AG04450 (cell line): ENCODE data around the gene ITGAL. TPM values are rescaled to one million over a fixed set of nuclear protein-coding genes. Genes with fewer than 3 reads are reported as not detected.
A peak's percentile ranks its signal among the peaks of the same experiment; 100 is the strongest.

Experiments
- CTCF ChIA-PET: fragments of 300-600, 350-600 bp; formaldehyde crosslinking; extraction: SDS; loops from one replicate; lab custom pipeline; 2022; ENCODE audit warnings: antibody characterized with exemption, inconsistent platforms; lab: Charles Lee
- POLR2A ChIA-PET: fragments of 350-600 bp; formaldehyde crosslinking; extraction: SDS; loops from one replicate; lab custom pipeline; 2021; ENCODE audit warnings: antibody characterized with exemption, inconsistent platforms; lab: Yijun Ruan, JAX
- DNase-seq: peaks from one replicate; pipeline ENCODE4 v3.0.0-alpha.2; 2011; ENCODE audit warnings: low read depth, low spot score
- H3K27ac ChIP-seq: one replicate; pipeline ENCODE4 v1.5.1; 2012; ENCODE audit warnings: low read depth, low read length, control low read depth
- H3K27me3 ChIP-seq: one replicate; pipeline ENCODE4 v1.6.0; 2012; ENCODE audit warnings: low read length; ENCODE audit not compliant: control insufficient read depth, insufficient read depth
- H3K4me3 ChIP-seq: 2 replicates; pipeline ENCODE4 v1.5.1; 2011; ENCODE audit warnings: mild to moderate bottlenecking, low read depth, low read length, control low read depth
- H3K9me3 ChIP-seq: 2 replicates; pipeline ENCODE4 v1.5.1; 2012; ENCODE audit warnings: low read length; ENCODE audit not compliant: control insufficient read depth, insufficient read depth
- polyA plus RNA-seq: library from polyadenylated mRNA; depleted of rRNA; stranded (reverse); fragments of >200 nt; gene quantifications from 2 replicates; pipeline ENCODE4 v1.2.3, GENCODE V29; 2011
- TF ChIP-seq, protein P1 (sequence below): IDR thresholded peaks from 2 replicates; pipeline ENCODE4 v1.5.1; 2011; ENCODE audit warnings: low read depth, low read length, control low read depth, inconsistent platforms

Gene ITGAL
- polyA plus RNA-seq, 1 experiment: not detected

DNA sequence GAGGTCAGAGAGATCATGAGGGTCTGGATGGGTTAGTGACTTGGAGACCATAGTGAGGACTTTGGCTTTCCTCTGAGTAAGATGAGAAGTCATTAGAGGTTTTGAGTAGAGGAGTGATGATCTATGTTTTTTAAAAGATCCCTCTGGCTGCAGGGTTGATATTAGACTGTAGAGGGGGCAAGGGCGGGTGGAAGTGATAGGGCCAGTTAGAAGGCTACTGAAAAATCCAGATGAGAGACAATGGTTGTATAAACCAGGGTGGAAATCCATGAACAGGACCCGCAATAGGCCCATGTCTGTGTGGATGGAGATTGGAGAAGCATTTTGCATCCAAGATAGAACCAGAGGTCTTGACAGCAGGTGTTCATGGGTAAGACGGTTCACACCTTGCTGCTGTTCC, 9.8 kb downstream of the ITGAL start:
- Histone ChIP-seq H3K4me3 (no peak overlapping the region), H3K27ac (no peak overlapping the region), H3K9me3 (no peaks in the 10 kb centered on the region; the same call in 1 of the 2 replicates), H3K27me3 (peaks cover 26% of the 10 kb centered on the region)
- ChIA-PET POLR2A (no interaction called here), CTCF (no interaction called here)
- DNase-seq: no peak
- TF ChIP-seq, protein P1, sequence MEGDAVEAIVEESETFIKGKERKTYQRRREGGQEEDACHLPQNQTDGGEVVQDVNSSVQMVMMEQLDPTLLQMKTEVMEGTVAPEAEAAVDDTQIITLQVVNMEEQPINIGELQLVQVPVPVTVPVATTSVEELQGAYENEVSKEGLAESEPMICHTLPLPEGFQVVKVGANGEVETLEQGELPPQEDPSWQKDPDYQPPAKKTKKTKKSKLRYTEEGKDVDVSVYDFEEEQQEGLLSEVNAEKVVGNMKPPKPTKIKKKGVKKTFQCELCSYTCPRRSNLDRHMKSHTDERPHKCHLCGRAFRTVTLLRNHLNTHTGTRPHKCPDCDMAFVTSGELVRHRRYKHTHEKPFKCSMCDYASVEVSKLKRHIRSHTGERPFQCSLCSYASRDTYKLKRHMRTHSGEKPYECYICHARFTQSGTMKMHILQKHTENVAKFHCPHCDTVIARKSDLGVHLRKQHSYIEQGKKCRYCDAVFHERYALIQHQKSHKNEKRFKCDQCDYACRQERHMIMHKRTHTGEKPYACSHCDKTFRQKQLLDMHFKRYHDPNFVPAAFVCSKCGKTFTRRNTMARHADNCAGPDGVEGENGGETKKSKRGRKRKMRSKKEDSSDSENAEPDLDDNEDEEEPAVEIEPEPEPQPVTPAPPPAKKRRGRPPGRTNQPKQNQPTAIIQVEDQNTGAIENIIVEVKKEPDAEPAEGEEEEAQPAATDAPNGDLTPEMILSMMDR: peak; percentile 22; the same call in 1 of the 2 replicates

DNA sequence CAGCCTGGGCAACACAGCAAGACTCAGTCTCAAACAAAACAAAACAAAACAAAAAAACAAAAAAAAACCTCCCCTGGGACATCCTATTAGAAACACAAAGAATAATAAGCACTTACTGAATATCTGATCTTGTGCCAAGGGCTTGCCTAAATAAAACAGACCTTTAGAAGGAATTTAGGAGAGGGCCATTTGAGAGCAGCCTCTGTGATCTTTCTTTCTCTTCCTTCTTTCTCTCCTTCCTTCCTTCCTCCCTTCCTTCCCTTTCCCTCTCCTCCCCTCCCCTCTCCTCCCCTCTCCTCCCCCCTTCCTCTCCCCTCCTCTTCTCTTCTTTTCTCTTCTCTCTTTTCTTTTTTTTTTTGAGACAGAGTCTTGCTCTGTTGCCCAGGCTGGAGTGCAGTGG, 12.3 kb downstream of the ITGAL start:
- ChIA-PET CTCF (no interaction called here), POLR2A (no interaction called here)

DNA sequence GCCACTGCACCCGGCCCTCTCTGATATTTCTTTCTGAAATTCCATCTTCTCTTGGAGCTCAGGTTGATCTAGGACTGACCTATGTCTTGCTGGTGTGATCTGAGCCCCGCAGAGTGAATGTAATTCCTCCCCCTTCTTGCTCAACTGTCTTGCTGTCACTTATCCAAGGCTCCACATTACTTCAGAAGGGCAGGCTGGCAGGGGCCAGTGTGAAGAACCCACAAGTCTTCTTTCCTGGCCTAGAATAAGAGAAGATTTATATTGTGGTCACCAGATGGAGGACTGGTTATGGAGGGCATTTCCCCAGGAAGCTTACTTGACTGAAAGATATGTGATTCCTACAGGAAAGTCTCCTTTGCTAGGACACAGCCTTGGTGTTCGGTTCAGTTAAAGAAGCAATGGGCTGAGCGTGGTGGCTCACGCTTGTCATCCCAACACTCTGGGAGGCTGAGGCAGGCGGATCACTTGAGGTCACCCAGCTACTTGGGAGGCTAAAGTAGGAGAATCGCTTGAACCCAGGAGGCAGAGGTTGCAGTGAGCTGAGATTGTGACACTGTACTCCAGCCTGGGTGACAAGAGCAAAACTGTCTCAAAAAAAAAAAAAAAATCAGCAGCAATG, 13.4 kb downstream of the ITGAL start:
- no peaks in the 10 kb centered on the region for H3K9me3 ChIP-seq
- POLR2A ChIA-PET: interaction anchor here (0.7 kb wide), 1 partner anchor 137 kb away, joined by 5 read pairs; no protein-coding TSS in a partner anchor
- CTCF ChIA-PET: interaction anchor here (0.7 kb wide), 1 partner anchor 36 kb away, joined by 3 read pairs; no protein-coding TSS in a partner anchor
- TF ChIP-seq, protein P1: no peak
- no peak for DNase-seq
- H3K27me3 ChIP-seq: peaks cover 10% of the 10 kb centered on the region
- H3K4me3 ChIP-seq: no peak overlapping the region
- H3K27ac ChIP-seq: no peak overlapping the region

More for the DNA sequence above, 12.3 kb downstream of the ITGAL start:
- no peak overlapping the region for H3K4me3 ChIP-seq
- no peak for DNase-seq
- H3K27ac ChIP-seq: no peak overlapping the region
- TF ChIP-seq, protein P1: no peak
- H3K27me3 ChIP-seq: peaks cover 18% of the 10 kb centered on the region
- H3K9me3 ChIP-seq: no peaks in the 10 kb centered on the region

DNA sequence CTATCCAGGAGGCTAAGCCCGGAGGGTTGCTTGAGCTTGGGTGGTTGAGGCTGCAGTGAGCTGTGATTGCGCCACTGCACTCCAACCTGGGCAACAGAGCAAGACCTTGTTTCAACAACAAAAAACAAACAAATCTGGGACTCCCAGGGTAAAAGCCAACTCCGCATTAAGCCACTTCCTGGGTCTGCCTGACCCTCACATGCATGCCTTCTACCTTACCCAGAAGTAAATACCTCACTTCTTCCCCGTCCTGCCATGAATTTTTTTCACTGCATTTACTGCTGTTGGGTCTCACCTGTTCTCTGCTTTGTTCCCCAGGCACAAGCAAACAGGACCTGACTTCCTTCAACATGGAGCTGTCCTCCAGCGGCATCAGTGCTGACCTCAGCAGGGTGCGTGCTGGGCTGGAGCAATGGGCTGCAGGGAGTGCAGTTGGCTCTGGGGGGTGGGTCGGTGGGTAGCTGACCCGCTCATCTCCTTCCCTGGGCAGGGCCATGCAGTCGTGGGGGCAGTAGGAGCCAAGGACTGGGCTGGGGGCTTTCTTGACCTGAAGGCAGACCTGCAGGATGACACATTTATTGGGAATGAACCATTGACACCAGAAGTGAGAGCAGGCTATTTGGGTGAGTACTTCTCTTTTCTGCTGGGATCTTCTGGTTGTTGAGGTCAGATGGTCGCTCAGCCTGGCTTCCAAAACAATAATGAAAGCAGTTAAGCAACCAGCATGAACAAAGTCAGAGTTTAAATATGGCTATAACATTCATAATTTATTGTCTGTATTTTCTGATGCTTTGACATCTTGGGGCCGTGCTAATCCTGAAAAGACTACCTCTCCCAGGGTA, 16.4 kb downstream of the ITGAL start:
- no peak overlapping the region for H3K27ac ChIP-seq
- H3K9me3 ChIP-seq: no peaks in the 10 kb centered on the region; the same call in 1 of the 2 replicates
- TF ChIP-seq, protein P1: no peak
- peaks cover 6% of the 10 kb centered on the region for H3K27me3 ChIP-seq
- no peak overlapping the region for H3K4me3 ChIP-seq
- DNase-seq: no peak
- POLR2A ChIA-PET: no interaction called here
- CTCF ChIA-PET: interaction anchor here (1.7 kb wide), 1 partner anchor 39 kb away, joined by 4 read pairs; no protein-coding TSS in a partner anchor

DNA sequence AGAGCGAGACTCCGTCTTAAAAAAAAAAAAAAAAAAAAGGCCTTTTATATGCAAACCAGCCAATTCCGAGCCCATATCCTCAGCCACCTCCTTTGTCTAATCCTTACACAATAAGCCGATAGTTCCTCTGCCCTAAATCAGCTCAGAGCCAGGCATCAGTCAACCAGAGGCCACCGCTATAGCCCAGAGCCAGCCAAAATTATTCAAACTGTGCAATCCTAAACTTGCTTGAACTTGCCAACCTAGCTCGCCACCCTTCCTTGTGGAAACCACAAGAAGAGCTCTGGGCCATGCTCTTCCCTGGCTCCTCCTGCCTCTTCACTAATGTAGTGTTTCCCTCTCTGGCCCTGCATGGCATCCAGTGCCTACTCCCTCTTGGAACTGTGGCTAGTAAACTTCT, 17.7 kb downstream of the ITGAL start:
- ChIA-PET POLR2A (no interaction called here), CTCF (interaction anchor here (0.6 to 0.8 kb wide), 2 partner anchors 26 to 41 kb away, joined by 3 to 5 read pairs; no protein-coding TSS in a partner anchor)
- no peak overlapping the region for H3K27ac ChIP-seq
- no peak for DNase-seq
- H3K4me3 ChIP-seq: no peak overlapping the region
- peaks cover 6% of the 10 kb centered on the region for H3K27me3 ChIP-seq
- TF ChIP-seq, protein P1: no peak
- H3K9me3 ChIP-seq: no peaks in the 10 kb centered on the region; the same call in 1 of the 2 replicates
